MCF 10A (cell line): ENCODE data around the gene SLC6A6. TPM values are rescaled to one million over a fixed set of nuclear protein-coding genes. Genes with fewer than 3 reads are reported as not detected.

Source experiments
- BruUV-seq: library from RNA; stranded (reverse); fragments of 400-500 nt; replicated peaks from 2 replicates; lab custom pipeline; 2021; lab: Mats Ljungman, UMichigan
- CTCF ChIA-PET: fragments of 300-600 bp; sonication (Branson Sonifier 250); formaldehyde crosslinking; extraction: SDS; loops from one replicate; lab custom pipeline; 2021; ENCODE audit warnings: antibody characterized with exemption, inconsistent platforms; lab: Yijun Ruan, JAX
- POLR2A ChIA-PET: fragments of 300-600, 350-650 bp; sonication (Branson Sonifier 250); formaldehyde crosslinking; extraction: SDS; loops from one replicate; lab custom pipeline; 2020; ENCODE audit warnings: antibody characterized with exemption, inconsistent platforms; lab: Yijun Ruan, JAX
- DNase-seq: peaks from one replicate; pipeline ENCODE4 v3.0.0-alpha.2; 2018; ENCODE audit not compliant: unreplicated experiment
- H3K27ac Mint-ChIP-seq: one replicate; pipeline ENCODE4 v1.8.0; 2022; ENCODE audit warnings: mild to moderate bottlenecking, low read depth, mixed read lengths; ENCODE audit not compliant: unreplicated experiment
- H3K27me3 Mint-ChIP-seq: one replicate; pipeline ENCODE4 v1.8.0; 2022; ENCODE audit warnings: mixed read lengths; ENCODE audit not compliant: insufficient read depth, unreplicated experiment
- H3K36me3 Mint-ChIP-seq: one replicate; pipeline ENCODE4 v1.8.0; 2022; ENCODE audit warnings: mild to moderate bottlenecking, moderate library complexity, mixed read lengths; ENCODE audit not compliant: insufficient read depth, unreplicated experiment
- H3K4me1 Mint-ChIP-seq: one replicate; pipeline ENCODE4 v1.8.0; 2022; ENCODE audit warnings: mixed read lengths; ENCODE audit not compliant: insufficient read depth, unreplicated experiment
- H3K4me3 Mint-ChIP-seq: one replicate; pipeline ENCODE4 v1.8.0; 2022; ENCODE audit warnings: mild to moderate bottlenecking, moderate library complexity, mixed read lengths; ENCODE audit not compliant: unreplicated experiment
- H3K9me3 Mint-ChIP-seq: one replicate; pipeline ENCODE4 v1.8.0; 2022; ENCODE audit warnings: mixed read lengths; ENCODE audit not compliant: unreplicated experiment
- CTCF ChIP-seq: fragments of 200-600 bp; IDR thresholded peaks from one replicate; pipeline ENCODE4 v1.8.0; 2022; ENCODE audit warnings: antibody characterized with exemption, mild to moderate bottlenecking; ENCODE audit not compliant: unreplicated experiment
- intact Hi-C: fragments of 100-400 bp; cut with micrococcal nuclease; formaldehyde crosslinking; loops from 2 replicates; pipeline ENCODE4 v1.14.1; 2022
- total RNA-seq: library from RNA; stranded (reverse); gene quantifications from 2 replicates; pipeline ENCODE4 v1.2.3, GENCODE V29; 2022

SLC6A6 gene
- total RNA-seq, 1 experiment from 2014 or later = 7.6 TPM

DNA sequence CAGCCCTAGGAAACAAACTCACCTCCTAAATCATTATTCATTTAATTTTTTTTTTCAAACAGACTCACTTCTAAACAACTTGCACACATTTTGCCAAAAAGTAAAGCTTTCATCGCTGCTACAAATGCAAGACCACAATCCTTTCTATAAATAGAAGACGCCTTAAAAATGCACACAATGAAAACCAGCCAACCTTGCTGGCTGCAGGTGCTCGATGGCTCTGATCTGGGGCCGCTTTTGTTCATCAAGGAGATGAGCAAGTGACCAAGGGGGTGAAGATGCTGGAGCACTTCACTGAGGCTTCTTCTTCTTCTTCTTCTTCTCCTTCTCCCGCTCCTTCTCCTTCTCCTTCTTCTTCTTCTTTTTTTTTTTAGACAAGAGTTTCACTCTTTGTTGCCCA lies 12.7 kb upstream of the SLC6A6 start:
- Mint-ChIP-seq H3K27ac (no peak overlapping the region), H3K4me1 (peaks cover 6% of the 10 kb centered on the region)
- POLR2A ChIA-PET = no interaction called here

GRCh38 chr3:14391033-14391432 lies 11.4 kb upstream of the SLC6A6 start:
- H3K4me1 Mint-ChIP-seq = peaks cover 6% of the 10 kb centered on the region

More for the DNA sequence above, 12.7 kb upstream of the SLC6A6 start:
- Mint-ChIP-seq H3K36me3 (no peaks in the 10 kb centered on the region), H3K27me3 (peaks cover 13% of the 10 kb centered on the region), H3K4me3 (no peak overlapping the region), H3K9me3 (no peaks in the 10 kb centered on the region)
- no TSS peak for BruUV-seq
- CTCF ChIA-PET = no interaction called here
- no peak for TF ChIP-seq CTCF
- DNase-seq = no peak
- intact Hi-C loops = no loop called here

DNA sequence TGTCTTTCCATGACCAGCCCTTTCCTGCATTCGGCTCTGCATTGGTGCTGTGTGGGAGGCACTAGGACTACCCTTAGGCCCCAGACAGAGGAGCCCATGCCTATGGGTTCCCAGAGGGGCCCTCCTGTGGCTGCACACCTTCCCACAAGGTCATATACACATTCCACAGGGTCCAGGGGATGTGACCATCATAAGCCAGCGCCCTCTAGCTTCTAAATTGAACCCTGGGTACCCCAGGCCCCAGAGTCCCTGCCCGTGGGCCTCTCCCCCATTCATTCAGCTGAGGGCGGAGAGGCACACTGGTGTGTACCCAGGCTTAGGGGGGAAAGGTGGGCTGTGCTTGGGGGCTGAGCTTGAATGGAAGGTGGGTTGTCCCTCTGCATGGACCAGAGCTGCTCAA lies 10.2 kb upstream of the SLC6A6 start:
- no TSS peak for BruUV-seq
- ChIA-PET CTCF (interaction anchor here (0.6 to 1.1 kb wide), 2 partner anchors 10 to 126 kb away, joined by 3 to 4 read pairs; no protein-coding TSS in a partner anchor), POLR2A (interaction anchor here (1.4 kb wide), 1 partner anchor 9 kb away, joined by 3 read pairs; no protein-coding TSS in a partner anchor)
- no peaks in the 10 kb centered on the region for H3K27me3 Mint-ChIP-seq
- TF ChIP-seq CTCF = no peak
- intact Hi-C loops = no loop called here
- DNase-seq = no peak
- H3K4me1 Mint-ChIP-seq = peaks cover 6% of the 10 kb centered on the region
- H3K9me3 Mint-ChIP-seq = no peaks in the 10 kb centered on the region
- H3K27ac Mint-ChIP-seq = no peak overlapping the region
- no peak overlapping the region for H3K4me3 Mint-ChIP-seq
- H3K36me3 Mint-ChIP-seq = no peaks in the 10 kb centered on the region

More at GRCh38 chr3:14391033-14391432, 11.4 kb upstream of the SLC6A6 start:
- Mint-ChIP-seq H3K9me3 (no peaks in the 10 kb centered on the region), H3K36me3 (no peaks in the 10 kb centered on the region), H3K27me3 (peaks cover 2% of the 10 kb centered on the region), H3K4me3 (no peak overlapping the region), H3K27ac (no peak overlapping the region)
- no peak for TF ChIP-seq CTCF
- CTCF ChIA-PET = interaction anchor here (0.5 to 0.9 kb wide), 2 partner anchors 71 to 76 kb away, joined by 3 to 5 read pairs; no protein-coding TSS in a partner anchor
- DNase-seq = peak; percentile 84
- POLR2A ChIA-PET = interaction anchor here (1.4 kb wide), 2 partner anchors 10 to 13 kb away, joined by 3 to 5 read pairs; no protein-coding TSS in a partner anchor
- BruUV-seq = no TSS peak
- intact Hi-C loops = no loop called here

DNA sequence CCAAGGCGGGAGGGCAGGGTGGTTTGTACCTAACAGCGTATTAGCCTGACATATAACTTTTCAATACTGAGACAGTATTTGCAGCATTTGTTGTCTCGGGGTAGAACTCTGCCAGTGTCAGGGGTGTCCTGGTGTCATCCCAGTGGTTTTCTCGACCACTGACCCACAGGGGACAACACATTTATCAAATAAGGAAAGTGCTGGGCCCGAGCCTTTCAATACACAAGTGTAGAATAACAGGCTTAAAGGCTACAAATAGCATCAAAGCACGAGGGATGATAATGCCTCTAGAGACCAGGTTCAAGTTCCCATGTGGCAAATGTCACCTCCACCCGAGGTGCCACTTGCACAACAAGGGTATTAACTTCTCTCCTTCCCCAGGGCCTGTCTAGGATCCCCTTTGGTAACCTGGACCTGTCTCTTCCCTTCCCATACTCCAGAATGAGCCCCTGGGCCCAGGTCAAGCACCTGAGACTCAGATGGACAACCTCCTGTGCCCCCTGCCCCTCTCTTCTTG lies 9.5 kb upstream of the SLC6A6 start:
- no peak overlapping the region for H3K27ac Mint-ChIP-seq
- no peaks in the 10 kb centered on the region for H3K9me3 Mint-ChIP-seq
- peaks cover 6% of the 10 kb centered on the region for H3K4me1 Mint-ChIP-seq
- intact Hi-C loops = no loop called here
- no peaks in the 10 kb centered on the region for H3K36me3 Mint-ChIP-seq
- no TSS peak for BruUV-seq
- CTCF ChIA-PET = interaction anchor here (0.5 to 1.1 kb wide), 3 partner anchors 10 to 126 kb away, joined by 3 to 4 read pairs (median 3); no protein-coding TSS in a partner anchor
- TF ChIP-seq CTCF = no peak
- POLR2A ChIA-PET = no interaction called here
- H3K4me3 Mint-ChIP-seq = no peak overlapping the region
- no peaks in the 10 kb centered on the region for H3K27me3 Mint-ChIP-seq
- no peak for DNase-seq
